NCI-H1105 treated with DMSO at 0.1 percent for 48 hours (cell line): Measurements from ENCODE around the gene DDX51.
"Not testable (repeated sequence)": the region's sequence is repeated elsewhere in the genome, so short reads cannot be mapped to it uniquely, and the experiment has no call there.

Experiments
- DNase-seq: peaks from one replicate; lab custom pipeline; 2025; lab: John Stamatoyannopoulos, UW

Gene DDX51

DNA sequence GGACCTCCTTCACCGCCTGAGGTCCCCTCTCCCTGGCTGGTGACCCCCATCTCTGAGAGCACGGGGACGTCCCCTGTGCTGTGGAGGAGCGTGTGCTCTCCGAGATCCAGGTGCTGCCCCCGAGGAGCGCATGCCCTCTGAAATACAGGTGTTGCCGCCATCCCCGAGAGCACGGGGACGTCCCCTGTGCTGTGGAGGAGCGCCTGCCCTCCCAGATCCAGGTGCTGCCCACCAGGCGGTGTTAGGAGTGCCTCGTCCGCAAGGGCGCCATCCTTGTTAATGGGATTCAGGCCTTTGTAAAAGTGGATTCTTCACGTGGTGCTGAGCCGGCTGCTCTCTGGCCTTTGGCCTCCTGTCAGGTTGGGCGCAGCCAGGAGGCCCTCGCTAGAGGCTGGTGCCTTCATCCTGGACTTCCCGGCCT is 10.2 kb upstream of the DDX51 start:
- peak; percentile 44 for DNase-seq

- DNase-seq, result peak; percentile 76
These were observed 9.6 kb upstream of the DDX51 start for GRCh38 chr12:132153501-132154340.

DNA sequence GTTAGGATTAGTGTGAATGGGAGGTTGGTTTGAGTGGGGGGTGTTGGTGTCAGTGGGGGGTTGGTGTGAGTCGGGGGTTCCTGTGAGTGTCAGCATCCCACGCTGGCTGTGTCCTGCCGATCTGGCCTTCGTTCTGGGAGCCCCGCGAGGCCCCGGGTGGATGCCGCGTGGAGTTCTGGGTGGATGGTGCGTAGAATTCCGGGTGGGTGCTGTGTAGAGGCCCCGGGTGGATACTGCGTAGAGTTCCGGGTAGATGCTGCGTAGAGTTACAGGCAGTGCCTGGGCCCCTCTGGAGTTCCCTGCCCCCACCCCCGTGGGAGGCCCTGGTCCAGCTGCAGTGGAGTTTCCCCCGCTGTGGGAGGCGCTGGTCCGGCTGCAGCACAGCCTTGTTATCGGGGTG is 8.8 kb upstream of the DDX51 start:
- DNase-seq, result no peak

DNA sequence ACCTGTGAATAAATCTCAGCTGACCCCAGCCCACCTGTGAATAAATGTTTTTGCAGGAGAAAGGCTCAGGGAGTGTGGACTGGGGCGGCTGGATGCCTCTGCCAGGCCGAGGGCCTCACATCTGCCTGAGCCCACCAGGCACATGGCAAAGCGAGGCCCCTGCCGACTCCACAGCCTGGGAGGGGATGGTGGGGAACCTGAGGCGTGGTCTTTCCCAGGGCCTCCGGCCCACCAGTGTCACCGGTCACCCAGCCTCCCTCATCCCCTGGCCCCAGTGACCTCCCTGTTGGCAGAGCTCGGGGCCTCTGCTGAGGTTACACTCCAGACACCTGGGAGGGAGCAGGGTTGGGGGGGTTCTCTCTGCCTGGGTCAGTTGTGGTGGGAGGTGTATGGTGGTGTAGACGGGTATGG is 8.3 kb upstream of the DDX51 start:
- no peak for DNase-seq

DNA sequence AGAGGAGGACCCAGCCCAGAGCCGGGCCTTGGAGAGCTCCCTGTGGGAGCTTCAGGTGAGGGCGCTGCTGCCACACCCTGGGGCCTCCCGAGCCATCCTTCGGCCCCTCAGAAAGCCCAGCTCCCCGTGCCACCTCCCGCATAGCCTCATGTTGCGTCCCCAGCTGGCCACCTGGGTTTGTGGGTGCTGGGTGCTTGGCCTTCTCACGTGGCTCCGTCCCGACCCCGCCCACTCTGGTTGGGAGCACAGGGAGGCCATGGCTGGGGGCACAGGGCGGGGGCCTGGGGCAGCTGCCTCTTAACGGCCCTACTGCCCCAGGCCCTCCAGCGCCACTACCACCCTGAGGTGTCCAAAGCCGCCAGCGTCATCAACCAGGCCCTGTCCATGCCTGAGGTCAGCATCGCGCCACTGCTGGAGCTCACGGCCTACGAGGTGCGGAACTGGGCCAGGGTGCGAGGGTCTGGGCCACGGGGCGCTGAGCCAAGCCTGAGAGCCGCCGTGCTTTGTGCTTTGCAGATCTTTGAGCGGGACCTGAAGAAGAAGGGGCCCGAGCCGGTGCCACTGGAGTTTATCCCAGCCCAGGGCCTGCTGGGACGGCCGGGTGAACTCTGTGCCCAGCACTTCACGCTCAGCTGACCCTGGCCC is 7.8 kb upstream of the DDX51 start:
- DNase-seq, result no peak

- no peak for DNase-seq
These were observed 7.1 kb upstream of the DDX51 start for GRCh38 chr12:132151145-132151765.

GRCh38 chr12:132150780-132151144 is 6.6 kb upstream of the DDX51 start:
- no peak for DNase-seq

DNA sequence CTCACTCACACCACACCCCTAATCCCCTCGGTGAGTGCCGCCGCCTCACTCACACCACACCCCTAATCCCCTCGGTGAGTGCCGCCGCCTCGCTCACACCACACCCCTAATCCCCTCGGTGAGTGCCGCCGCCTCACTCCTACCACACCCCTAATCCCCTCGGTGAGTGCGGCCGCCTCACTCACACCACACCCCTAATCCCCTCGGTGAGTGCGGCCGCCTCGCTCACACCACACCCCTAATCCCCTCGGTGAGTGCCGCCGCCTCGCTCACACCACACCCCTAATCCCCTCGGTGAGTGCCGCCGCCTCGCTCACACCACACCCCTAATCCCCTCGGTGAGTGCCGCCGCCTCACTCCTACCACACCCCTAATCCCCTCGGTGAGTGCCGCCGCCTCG is 5.4 kb upstream of the DDX51 start:
- not testable (repeated sequence) for DNase-seq

- no peak for DNase-seq
These were observed 4.4 kb upstream of the DDX51 start for GRCh38 chr12:132148368-132149045.

GRCh38 chr12:132147423-132148367 is 3.6 kb upstream of the DDX51 start:
- DNase-seq, result no peak

DNA sequence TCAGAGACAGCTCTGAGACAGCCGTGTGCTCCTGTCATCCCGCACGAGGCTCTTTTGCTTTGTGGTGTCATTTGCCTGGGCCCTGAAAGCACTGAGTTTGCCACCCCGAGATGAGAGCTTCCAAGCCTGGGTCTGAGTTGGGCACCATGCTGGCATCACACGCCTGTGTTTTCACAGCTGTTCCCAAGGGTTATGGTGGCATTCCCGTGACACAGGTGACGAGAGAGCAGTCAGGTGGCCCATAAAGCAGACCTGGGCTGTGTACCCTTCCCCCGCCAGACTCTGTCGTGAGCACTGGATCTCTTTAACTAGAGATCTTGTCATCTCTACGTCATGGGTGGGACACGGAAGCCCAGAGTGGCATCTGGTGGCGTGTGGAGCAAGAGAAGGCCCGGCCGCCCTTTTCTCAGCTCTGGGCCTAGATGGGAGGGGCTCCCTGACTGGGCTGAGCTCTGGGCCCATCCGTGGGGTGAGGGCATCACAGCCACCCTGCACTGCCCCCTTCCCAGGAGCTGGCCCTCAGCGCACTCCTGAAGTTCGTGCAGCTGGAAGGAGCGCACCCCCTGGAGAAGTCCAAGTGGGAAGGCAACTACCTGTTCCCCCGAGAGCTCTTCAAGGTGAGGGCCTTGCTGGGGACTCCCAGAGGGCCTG is 2.8 kb upstream of the DDX51 start:
- no peak for DNase-seq

DNA sequence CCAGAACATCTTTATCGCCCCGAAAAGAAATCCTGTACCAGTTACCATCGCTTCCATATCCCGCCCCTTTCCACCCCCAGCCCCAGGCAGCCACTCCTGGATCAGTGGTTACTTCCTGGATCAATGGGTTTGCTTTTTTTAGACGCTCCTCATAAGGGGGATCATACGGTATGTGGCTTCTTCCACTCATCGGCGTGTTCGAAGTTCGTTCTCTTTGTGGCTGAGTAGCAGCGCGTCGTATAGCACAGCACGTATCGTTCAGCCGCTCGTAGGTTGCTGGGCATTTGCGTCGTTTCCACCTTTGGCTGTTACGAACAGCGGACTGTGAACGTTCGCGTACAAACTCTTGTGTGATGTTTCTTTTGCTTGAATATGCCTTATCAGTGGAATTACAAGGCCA is 2.0 kb upstream of the DDX51 start:
- no peak for DNase-seq

- no peak for DNase-seq
These were observed 1.2 kb upstream of the DDX51 start for GRCh38 chr12:132145334-132145733.

GRCh38 chr12:132144810-132145168 is 670 bp upstream of the DDX51 start:
- DNase-seq, result no peak

GRCh38 chr12:132143336-132144071 is 615 bp downstream of the DDX51 start:
- DNase-seq, result no peak

GRCh38 chr12:132142679-132143335 is 1.3 kb downstream of the DDX51 start:
- no peak for DNase-seq

DNA sequence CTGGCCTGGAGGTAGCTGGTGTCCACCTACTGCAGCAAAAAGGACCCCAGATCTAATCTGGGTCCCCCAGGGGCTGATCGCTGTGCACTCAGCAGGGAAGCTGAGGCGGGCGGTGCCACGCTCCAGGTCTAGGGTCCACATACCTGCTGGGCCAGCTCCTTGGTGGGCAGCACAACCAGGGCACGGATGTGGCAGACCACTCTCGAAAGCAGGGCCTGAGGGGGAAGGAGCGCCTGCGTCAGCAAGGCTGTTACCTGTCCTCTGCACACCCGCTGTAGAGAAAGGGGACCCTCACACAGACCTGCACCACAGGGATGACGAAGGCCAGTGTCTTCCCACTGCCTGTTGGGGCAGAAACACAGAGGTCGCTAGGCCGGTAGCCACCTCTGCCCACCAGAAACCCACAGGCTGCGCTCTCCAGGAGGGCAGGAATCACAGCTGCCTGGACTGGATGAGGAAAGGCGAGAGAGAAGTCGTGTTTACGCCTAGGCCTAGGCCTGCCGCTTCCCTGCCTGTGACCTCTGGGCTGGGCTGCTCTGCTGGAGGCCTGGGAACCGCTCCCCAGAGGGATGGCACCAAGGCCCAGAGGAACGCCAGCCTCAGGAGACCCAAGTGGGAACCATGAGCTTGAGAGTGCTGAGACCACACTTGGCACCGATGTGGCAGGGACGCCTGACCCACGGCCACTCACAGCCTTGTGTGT is 2.0 kb downstream of the DDX51 start:
- DNase-seq, result no peak

GRCh38 chr12:132140918-132141841 is 2.9 kb downstream of the DDX51 start:
- DNase-seq, result no peak
